SK-N-MC (cell line): Measurements from ENCODE around the gene CTTN.

ENCODE experiments used
- DNase-seq: peaks from one replicate; pipeline ENCODE4 v3.0.0-alpha.2; 2011; ENCODE audit warnings: low read depth, low spot score
- H3K27ac ChIP-seq: fragments of 200-600 bp; sonication (generic); 2 replicates; pipeline ENCODE4 v1.5.1; 2016; ENCODE audit warnings: mixed run types
- H3K36me3 ChIP-seq: fragments of 200-600 bp; sonication (generic); 2 replicates; pipeline ENCODE4 v1.6.1; 2017; ENCODE audit warnings: antibody characterized with exemption, low read length, mixed read lengths; ENCODE audit not compliant: insufficient read depth
- H3K4me3 ChIP-seq: fragments of 200-600 bp; sonication (generic); 2 replicates; pipeline ENCODE4 v1.5.1; 2016
- H3K9ac ChIP-seq: fragments of 200-600 bp; sonication (generic); 2 replicates; pipeline ENCODE4 v1.8.0; 2017; ENCODE audit warnings: mixed run types, mixed read lengths; ENCODE audit not compliant: insufficient read length
- H3K9me3 ChIP-seq: fragments of 200-600 bp; sonication (generic); 2 replicates; pipeline ENCODE4 v1.6.1; 2017; ENCODE audit warnings: low read depth, mild to moderate bottlenecking, antibody characterized with exemption, low read length, moderate library complexity, mixed read lengths
- EZH2 ChIP-seq: fragments of 200-600 bp; sonication (generic); IDR thresholded peaks from one replicate; pipeline ENCODE4 v1.6.1; 2017; ENCODE audit warnings: antibody characterized with exemption
- FOXP2 ChIP-seq: optimal IDR thresholded peaks from 2 replicates; pipeline ENCODE3; 2011; ENCODE audit warnings: mild to moderate bottlenecking, moderate library complexity; ENCODE audit not compliant: insufficient read depth; ENCODE audit errors: extremely low read length, control extremely low read depth
- POLR2AphosphoS5 ChIP-seq: IDR thresholded peaks from 2 replicates; pipeline ENCODE4 v1.6.1; 2012; ENCODE audit warnings: mild to moderate bottlenecking, low read depth, low read length, borderline replicate concordance

Gene CTTN

DNA sequence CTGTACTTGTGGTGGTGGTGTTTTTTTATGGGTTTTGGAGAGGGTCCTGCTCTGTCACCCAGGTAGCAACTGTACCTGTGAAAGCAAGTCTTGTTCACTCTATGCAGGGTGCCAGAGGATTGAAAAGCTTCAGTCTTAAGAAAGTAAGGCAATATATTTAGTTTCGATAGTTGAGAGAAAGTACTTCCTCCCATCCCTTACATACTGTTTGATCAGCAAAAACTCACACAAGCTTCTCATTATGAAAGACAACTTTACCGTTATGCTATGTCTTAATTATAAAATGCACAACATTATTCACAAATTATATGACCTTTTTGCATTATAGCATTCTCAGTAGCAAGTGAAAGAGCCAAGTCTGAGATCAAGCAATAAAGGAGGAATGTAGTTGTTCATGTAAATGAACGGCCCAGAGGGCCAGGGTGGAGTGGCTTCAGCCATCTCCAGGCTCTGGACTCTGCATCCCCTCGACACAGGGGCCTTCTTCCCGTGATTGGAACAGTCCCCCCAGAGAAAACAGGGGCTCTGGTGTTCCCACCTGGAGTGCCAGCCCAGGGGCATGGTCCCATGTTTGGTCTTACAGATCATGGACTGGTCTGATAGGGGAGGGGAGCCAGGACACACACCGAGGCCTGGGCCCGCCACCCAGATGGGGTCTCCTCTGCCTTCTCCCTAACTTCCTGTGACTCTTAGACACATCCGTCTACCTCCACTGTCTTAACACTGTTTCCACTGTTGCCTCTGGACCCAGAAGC is 38.7 kb upstream of the CTTN start:
- no peak overlapping the region for H3K4me3 ChIP-seq
- H3K9me3 ChIP-seq = no peaks in the 10 kb centered on the region
- no peak for DNase-seq
- H3K27ac ChIP-seq = no peak overlapping the region
- no peak overlapping the region for H3K9ac ChIP-seq
- H3K36me3 ChIP-seq = peaks cover 88% of the 10 kb centered on the region
- TF ChIP-seq EZH2 (no peak), FOXP2 (no peak), POLR2AphosphoS5 (no peak)

GRCh38 chr11:70360211-70360610 is 38.1 kb upstream of the CTTN start:
- TF ChIP-seq EZH2 = no peak
- Histone ChIP-seq H3K4me3 (no peak overlapping the region), H3K9ac (no peak overlapping the region), H3K27ac (no peak overlapping the region), H3K9me3 (no peaks in the 10 kb centered on the region), H3K36me3 (peaks cover 88% of the 10 kb centered on the region)
- DNase-seq = no peak

DNA sequence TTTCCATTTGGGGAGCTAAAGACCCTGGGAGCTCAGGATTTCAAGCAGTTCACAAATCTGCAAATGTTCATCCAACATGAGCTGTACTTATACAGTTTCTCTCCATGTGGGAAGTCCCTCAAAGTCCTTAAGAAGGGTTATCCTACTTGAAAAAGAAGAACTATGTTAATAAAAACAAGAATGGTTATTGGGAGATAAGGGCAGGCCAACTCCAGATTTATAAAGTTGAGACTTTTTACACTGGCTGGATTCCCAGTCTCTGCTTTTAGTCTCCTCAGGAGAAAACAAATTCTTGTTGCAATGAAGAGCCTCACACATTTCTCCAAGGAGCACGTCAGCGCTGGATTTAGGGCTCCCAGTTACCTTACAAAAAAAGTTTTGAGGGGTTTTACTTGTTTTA is 34.2 kb upstream of the CTTN start:
- peaks cover 85% of the 10 kb centered on the region for H3K36me3 ChIP-seq
- H3K9me3 ChIP-seq = no peaks in the 10 kb centered on the region
- no peak for DNase-seq
- no peak for TF ChIP-seq POLR2AphosphoS5
- TF ChIP-seq FOXP2 = no peak
- no peak for TF ChIP-seq EZH2
- no peak overlapping the region for H3K27ac ChIP-seq
- no peak overlapping the region for H3K4me3 ChIP-seq
- no peak overlapping the region for H3K9ac ChIP-seq

GRCh38 chr11:70364745-70365543 is 33.4 kb upstream of the CTTN start:
- no peak for DNase-seq
- H3K4me3 ChIP-seq = no peak overlapping the region
- no peak overlapping the region for H3K9ac ChIP-seq
- TF ChIP-seq POLR2AphosphoS5 (no peak), EZH2 (no peak), FOXP2 (no peak)
- peaks cover 85% of the 10 kb centered on the region for H3K36me3 ChIP-seq
- no peaks in the 10 kb centered on the region for H3K9me3 ChIP-seq
- H3K27ac ChIP-seq = no peak overlapping the region

GRCh38 chr11:70365544-70365927 is 32.8 kb upstream of the CTTN start:
- no peak overlapping the region for H3K27ac ChIP-seq
- H3K36me3 ChIP-seq = peaks cover 80% of the 10 kb centered on the region
- no peak for DNase-seq
- no peaks in the 10 kb centered on the region for H3K9me3 ChIP-seq
- no peak overlapping the region for H3K4me3 ChIP-seq
- no peak overlapping the region for H3K9ac ChIP-seq
- TF ChIP-seq FOXP2 (no peak), EZH2 (no peak), POLR2AphosphoS5 (no peak)

- no peak overlapping the region for H3K27ac ChIP-seq
- peaks cover 79% of the 10 kb centered on the region for H3K36me3 ChIP-seq
- TF ChIP-seq EZH2 (no peak), POLR2AphosphoS5 (no peak)
- DNase-seq = no peak
- no peak overlapping the region for H3K9ac ChIP-seq
- H3K9me3 ChIP-seq = no peaks in the 10 kb centered on the region
- no peak overlapping the region for H3K4me3 ChIP-seq
Observed at GRCh38 chr11:70367071-70367470, 31.3 kb upstream of the CTTN start.

- no peak for DNase-seq
- H3K9ac ChIP-seq = no peak overlapping the region
- TF ChIP-seq EZH2 (no peak), FOXP2 (no peak), POLR2AphosphoS5 (no peak)
- no peak overlapping the region for H3K27ac ChIP-seq
- H3K9me3 ChIP-seq = no peaks in the 10 kb centered on the region
- H3K36me3 ChIP-seq = peaks cover 82% of the 10 kb centered on the region
- no peak overlapping the region for H3K4me3 ChIP-seq
Observed at GRCh38 chr11:70368961-70369360, 29.4 kb upstream of the CTTN start.

GRCh38 chr11:70371241-70371640 is 27.1 kb upstream of the CTTN start:
- no peak overlapping the region for H3K4me3 ChIP-seq
- H3K36me3 ChIP-seq = peaks cover 86% of the 10 kb centered on the region
- TF ChIP-seq FOXP2 = no peak
- no peak for TF ChIP-seq EZH2
- TF ChIP-seq POLR2AphosphoS5 = no peak
- DNase-seq = no peak
- no peak overlapping the region for H3K27ac ChIP-seq
- no peak overlapping the region for H3K9ac ChIP-seq
- no peaks in the 10 kb centered on the region for H3K9me3 ChIP-seq

DNA sequence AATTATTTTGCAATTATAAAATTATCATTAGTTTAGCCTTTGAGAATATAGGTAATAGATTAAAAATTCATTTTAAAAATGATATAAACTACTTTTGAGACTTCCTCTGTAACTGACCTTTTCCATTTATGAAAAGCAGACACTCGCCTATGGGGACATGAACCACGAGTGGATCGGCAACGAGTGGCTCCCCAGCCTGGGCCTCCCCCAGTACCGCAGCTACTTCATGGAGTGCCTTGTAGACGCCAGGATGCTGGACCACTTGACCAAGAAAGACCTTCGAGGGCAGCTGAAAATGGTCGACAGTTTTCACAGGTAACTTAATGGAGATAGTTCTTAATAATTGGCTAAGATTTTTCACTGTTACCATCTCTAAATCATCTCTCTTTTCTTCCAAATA is 26.3 kb upstream of the CTTN start:
- peaks cover 86% of the 10 kb centered on the region for H3K36me3 ChIP-seq
- no peak overlapping the region for H3K27ac ChIP-seq
- TF ChIP-seq FOXP2 = no peak
- no peak for TF ChIP-seq EZH2
- TF ChIP-seq POLR2AphosphoS5 = no peak

More for the DNA sequence above, 26.3 kb upstream of the CTTN start:
- H3K9ac ChIP-seq = no peak overlapping the region
- no peak for DNase-seq
- H3K4me3 ChIP-seq = no peak overlapping the region
- H3K9me3 ChIP-seq = no peaks in the 10 kb centered on the region
